ENCODE results near the gene ETS1. TPM values are rescaled to one million over a fixed set of nuclear protein-coding genes. Genes with fewer than 3 reads are reported as not detected.
A peak's percentile ranks its signal among the peaks of the same experiment; 100 is the strongest.

ETS1 gene
- total RNA-seq, 4 donors from 2014 or later = 21.9 to 78.4 (median 31.3) TPM

- peaks cover 0 to 4% (median 0%) of the 10 kb centered on the region in 3 donors for H3K36me3 ChIP-seq
- H3K9me3 ChIP-seq = no peaks in the 10 kb centered on the region
- H3K4me3 ChIP-seq = no peak overlapping the region
- no peaks in the 10 kb centered on the region for H3K27me3 ChIP-seq
- peaks cover 0 to 85% (median 45%) of the 10 kb centered on the region in 4 donors for H3K4me1 ChIP-seq
- peak overlapping the region; percentile 61 to 88 (median 76) for H3K27ac ChIP-seq
- DNase-seq = peak in 2 of 3 donors; percentile 82 to 88
- TF ChIP-seq CTCF (IDR thresholded peaks at IDR 0.05) (no peak), POLR2A (IDR thresholded peaks at IDR 0.05) (peak in 1 of 2 donors; percentile 25)
These were observed 116.2 kb downstream of the ETS1 start for GRCh38 chr11:128471138-128471661.

DNA sequence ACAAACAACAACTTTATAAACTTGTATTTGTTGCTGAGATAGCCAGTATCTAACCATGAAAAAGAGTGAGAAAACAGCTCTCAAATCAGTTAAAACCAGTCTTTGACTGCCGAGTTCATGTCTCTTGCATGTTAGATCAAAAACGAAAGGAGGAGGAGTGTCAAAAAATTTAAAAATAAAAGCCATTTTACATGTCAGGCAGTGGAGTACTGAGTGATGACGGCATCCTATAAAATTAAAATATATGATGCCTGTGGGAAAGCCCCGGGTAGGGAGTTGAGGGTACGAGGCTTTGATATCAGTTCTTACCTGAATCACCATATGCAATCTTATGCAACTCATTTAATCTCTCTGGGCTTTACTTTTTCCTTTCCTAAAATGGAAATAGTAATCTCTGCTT lies 117.3 kb downstream of the ETS1 start:
- H3K27me3 ChIP-seq = no peaks in the 10 kb centered on the region
- H3K27ac ChIP-seq = peak overlapping the region; percentile 61 to 88 (median 75)
- no peak for DNase-seq
- H3K36me3 ChIP-seq = peaks cover 0 to 7% (median 0%) of the 10 kb centered on the region in 3 donors
- TF ChIP-seq CTCF (IDR thresholded peaks at IDR 0.05) (no peak), POLR2A (IDR thresholded peaks at IDR 0.05) (no peak)
- H3K9me3 ChIP-seq = no peaks in the 10 kb centered on the region
- no peak overlapping the region for H3K4me3 ChIP-seq
- H3K4me1 ChIP-seq = peaks cover 0 to 75% (median 40%) of the 10 kb centered on the region in 4 donors

DNA sequence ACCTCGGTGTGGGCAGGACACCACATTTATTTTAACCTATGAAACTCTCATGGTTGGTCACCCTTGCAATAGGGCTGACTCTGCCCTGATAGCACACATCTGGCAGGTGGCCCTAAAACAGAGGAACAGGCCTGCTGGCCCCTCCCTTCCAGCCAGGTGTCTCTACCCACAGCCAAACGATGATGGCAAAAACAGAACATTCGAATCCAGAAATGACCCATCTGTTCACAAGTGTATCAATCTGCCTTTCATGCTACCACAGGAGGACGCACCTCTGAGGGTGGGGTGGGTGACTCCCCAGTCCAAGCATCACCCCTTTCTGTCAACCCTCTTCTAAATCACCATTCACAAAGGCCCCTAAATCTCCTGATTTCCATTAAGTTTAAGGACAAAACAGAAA lies 118.1 kb downstream of the ETS1 start:
- DNase-seq = peak in 2 of 3 donors; percentile 81 to 83
- TF ChIP-seq CTCF (IDR thresholded peaks at IDR 0.05) (no peak), POLR2A (IDR thresholded peaks at IDR 0.05) (no peak)
- H3K4me3 ChIP-seq = no peak overlapping the region
- no peaks in the 10 kb centered on the region for H3K27me3 ChIP-seq
- H3K27ac ChIP-seq = peak overlapping the region; percentile 61 to 88 (median 75)
- no peaks in the 10 kb centered on the region for H3K9me3 ChIP-seq
- peaks cover 0 to 66% (median 37%) of the 10 kb centered on the region in 4 donors for H3K4me1 ChIP-seq
- H3K36me3 ChIP-seq = peaks cover 0 to 7% (median 0%) of the 10 kb centered on the region in 3 donors

DNA sequence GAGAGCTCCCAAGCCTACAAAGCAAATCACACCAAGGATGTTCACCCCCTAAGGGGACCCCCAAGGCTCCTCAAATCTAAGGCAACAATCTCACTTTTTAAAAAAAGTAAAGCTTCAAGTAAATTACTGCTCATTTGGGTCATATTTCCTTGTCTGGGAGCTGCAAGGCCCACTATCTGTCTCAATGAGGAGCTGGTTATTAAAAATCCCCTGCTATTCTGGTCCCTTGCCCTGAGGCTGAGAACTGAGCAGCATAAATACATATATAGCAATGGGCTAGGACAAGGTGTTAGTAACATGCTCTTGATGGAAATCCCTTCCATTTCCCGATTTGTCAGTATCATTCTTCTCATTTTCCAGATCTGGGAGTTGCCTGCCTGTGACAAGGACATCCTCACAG lies 119.2 kb downstream of the ETS1 start:
- TF ChIP-seq CTCF (IDR thresholded peaks at IDR 0.05) = no peak
- TF ChIP-seq POLR2A (IDR thresholded peaks at IDR 0.05) = no peak
- no peaks in the 10 kb centered on the region for H3K9me3 ChIP-seq
- H3K4me3 ChIP-seq = no peak overlapping the region
- no peak for DNase-seq
- H3K36me3 ChIP-seq = peaks cover 0 to 11% (median 0%) of the 10 kb centered on the region in 3 donors
- H3K27ac ChIP-seq = peak overlapping the region; percentile 68 to 88 (median 75)
- peaks cover 0 to 57% (median 42%) of the 10 kb centered on the region in 4 donors for H3K4me1 ChIP-seq
- no peaks in the 10 kb centered on the region for H3K27me3 ChIP-seq

GRCh38 chr11:128467610-128468041 lies 119.7 kb downstream of the ETS1 start:
- peak in 1 of 3 donors; percentile 72 for DNase-seq
- Histone ChIP-seq H3K36me3 (peaks cover 0 to 16% (median 0%) of the 10 kb centered on the region in 3 donors), H3K4me1 (peaks cover 0 to 56% (median 42%) of the 10 kb centered on the region in 4 donors), H3K4me3 (no peak overlapping the region), H3K9me3 (no peaks in the 10 kb centered on the region), H3K27ac (peak overlapping the region; percentile 68 to 88 (median 75)), H3K27me3 (no peaks in the 10 kb centered on the region)
- no peak for TF ChIP-seq CTCF (IDR thresholded peaks at IDR 0.05)
- no peak for TF ChIP-seq POLR2A (IDR thresholded peaks at IDR 0.05)

Data from Peyer's patch (tissue), 4 donors.